ENCODE measurements around the gene PIGZ.

- TF ChIP-seq, protein P1, sequence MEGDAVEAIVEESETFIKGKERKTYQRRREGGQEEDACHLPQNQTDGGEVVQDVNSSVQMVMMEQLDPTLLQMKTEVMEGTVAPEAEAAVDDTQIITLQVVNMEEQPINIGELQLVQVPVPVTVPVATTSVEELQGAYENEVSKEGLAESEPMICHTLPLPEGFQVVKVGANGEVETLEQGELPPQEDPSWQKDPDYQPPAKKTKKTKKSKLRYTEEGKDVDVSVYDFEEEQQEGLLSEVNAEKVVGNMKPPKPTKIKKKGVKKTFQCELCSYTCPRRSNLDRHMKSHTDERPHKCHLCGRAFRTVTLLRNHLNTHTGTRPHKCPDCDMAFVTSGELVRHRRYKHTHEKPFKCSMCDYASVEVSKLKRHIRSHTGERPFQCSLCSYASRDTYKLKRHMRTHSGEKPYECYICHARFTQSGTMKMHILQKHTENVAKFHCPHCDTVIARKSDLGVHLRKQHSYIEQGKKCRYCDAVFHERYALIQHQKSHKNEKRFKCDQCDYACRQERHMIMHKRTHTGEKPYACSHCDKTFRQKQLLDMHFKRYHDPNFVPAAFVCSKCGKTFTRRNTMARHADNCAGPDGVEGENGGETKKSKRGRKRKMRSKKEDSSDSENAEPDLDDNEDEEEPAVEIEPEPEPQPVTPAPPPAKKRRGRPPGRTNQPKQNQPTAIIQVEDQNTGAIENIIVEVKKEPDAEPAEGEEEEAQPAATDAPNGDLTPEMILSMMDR (conservative IDR thresholded peaks at IDR 0.05), result no peak
- no peak for TF ChIP-seq ZFX (IDR thresholded peaks at IDR 0.05)
These were observed 8.3 kb upstream of the PIGZ start for GRCh38 chr3:196976941-196977340.

All from C4-2B (cell line).